HG03159 (cell line): ENCODE results near the gene PIP5K1C.
"Not testable (repeated sequence)": the region's sequence is repeated elsewhere in the genome, so short reads cannot be mapped to it uniquely, and the experiment has no call there.

ENCODE experiments used
- ATAC-seq: cut with Tn5 transposase; IDR thresholded peaks from one replicate; pipeline ENCODE4 v1.9.1; 2021; ENCODE audit warnings: mild to moderate bottlenecking, moderate library complexity; ENCODE audit not compliant: unreplicated experiment

The PIP5K1C gene

DNA sequence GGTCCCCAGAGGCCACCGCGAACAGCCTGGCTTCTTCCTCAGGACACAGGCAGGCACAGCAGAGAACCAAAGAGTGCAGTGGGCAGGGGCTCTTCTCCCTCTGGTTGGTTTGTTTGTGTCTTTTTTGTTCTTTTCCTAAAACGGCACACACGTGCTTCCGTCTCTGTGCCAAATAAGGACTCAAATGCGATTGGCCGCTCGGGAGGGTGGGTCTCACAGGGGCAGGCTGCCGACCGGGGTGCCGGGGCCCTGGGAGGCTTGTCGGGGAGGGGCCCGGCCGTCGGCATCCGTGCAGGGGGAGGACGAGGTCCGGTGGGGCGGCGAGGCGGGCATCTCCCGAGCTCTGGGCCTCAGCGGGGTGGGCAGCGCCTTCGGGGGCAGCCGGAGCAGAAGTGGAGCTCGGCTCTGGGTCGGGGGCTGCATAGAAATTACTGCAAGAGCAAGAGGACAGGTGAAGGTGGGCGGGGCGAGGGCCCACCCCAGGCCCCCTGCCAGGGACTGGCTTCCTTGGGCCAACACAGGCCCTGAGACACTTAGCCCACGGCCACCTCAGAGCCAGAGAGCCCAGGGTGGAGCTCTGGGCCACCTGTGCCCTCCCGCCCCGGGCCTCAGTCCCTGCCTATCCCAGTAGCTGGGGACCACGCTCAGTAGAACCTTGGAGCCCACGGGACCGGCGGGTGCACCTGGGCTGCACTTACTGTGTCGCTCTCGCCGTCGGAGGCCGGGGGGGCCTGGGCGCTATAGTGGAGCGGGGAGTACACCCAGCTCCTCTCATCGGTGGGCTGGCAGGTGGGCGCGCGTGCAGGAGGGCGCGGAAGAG, 67.3 kb downstream of the PIP5K1C start:
- ATAC-seq, result no peak

GRCh38 chr19:3632098-3632497, 68.2 kb downstream of the PIP5K1C start:
- ATAC-seq, result no peak

DNA sequence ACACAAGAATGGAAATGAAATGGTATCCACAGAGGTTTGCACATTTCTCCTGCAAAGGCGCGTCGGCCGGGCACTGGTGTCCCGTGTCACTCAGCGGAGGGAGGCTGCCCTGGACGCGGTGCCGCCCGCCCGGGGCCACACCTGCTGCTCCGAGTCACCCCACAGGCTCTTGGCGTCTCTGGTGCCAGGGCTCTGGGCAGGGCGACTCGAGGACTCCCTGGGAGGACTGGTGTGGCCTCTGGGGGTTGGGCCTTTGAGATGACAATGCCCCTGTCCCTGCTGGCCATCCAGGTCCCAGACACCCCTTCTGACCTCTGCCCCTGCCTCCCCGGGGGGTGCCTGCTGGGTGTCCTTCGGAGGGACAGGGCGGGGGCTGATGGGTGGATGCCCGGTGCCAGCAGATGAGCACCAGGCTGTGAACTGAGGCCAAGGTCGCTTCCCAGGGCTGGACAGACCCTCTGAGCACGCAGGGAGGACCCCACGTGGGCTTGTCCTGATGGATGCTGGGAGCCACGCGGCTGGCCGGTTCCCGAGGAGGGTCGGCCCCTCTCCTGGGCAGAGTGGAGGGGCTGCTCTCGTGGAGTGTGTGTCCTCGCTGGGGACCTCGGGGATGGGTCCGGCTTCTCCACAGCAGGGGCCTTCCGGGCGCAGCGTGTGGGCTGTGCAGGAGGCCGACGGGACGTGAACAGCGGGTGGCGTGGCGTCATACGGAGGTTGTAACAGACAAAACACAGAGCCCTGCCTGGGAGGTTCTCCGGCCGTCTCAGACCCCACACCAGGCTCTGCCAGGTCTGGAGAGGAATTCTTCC, 69.0 kb downstream of the PIP5K1C start:
- no peak for ATAC-seq

DNA sequence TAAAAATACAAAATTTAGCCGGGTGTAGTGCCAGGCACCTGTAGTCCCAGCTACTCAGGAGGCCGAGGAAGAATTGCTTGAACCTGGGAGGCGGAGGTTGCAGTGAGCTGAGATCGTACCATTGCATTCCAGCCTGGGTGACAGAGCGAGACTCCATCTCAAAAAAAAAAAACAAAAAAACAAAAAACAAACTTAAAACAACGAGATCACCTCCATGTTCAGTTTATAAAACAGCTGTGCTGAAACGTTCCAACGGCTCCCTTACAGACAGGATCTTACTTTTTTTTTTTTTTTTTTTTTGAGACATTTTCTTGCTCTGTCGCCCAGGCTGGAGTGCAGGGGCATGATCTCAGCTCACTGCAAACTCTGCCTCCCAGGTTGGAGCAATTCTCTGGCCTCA, 71.5 kb downstream of the PIP5K1C start:
- not testable (repeated sequence) for ATAC-seq

GRCh38 chr19:3627351-3627723, 72.9 kb downstream of the PIP5K1C start:
- ATAC-seq, result no peak

DNA sequence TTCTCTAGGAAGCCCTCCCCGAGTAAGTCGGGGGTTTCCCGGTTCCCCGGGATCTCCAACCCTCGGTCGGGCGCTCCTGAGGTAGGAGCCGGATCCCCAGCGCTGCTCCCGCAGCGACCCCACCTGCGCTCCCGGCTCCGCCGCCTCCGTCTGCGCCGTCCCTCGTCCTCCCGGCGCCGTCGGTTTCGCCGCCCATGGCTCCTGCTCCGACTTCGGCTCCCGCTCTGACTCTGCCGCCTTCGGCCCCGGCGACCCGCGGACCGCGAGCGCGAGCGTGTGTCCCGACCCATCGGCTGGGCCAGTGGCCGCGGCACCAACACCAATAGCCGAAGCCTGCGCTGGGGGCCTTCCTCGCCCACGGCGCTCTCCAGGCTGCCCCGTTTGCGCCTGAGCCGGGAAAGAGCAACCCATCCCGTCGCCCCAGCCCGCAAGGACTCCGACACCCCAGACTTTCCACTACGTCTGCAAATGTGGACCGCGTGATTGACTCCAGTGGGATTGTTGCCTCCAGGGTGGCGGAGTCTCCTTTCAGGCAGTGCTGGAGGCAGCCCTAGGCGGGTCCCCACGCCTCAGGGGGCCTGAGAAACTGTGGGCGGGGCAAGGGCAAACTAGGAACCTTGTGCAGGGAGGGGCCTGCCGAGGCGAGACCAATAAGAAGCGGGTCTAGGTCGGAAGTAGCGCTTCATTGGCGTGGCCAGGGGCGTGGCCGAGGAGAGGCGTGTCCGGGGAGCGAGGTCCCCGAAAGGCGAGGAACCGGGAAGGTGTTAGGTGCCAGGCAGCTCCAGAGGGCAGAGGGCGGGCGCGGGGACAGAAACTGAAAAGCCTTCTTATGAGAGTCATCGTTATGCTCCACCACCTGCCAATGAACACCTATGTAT, 73.6 kb downstream of the PIP5K1C start, which contains the start of gene CACTIN:
TSS of gene CACTIN (minus strand) at position 318 of the 878 bp plus-strand sequence. CDS start at position 290, 28 bp downstream.
- ATAC-seq, result peak; percentile 84

DNA sequence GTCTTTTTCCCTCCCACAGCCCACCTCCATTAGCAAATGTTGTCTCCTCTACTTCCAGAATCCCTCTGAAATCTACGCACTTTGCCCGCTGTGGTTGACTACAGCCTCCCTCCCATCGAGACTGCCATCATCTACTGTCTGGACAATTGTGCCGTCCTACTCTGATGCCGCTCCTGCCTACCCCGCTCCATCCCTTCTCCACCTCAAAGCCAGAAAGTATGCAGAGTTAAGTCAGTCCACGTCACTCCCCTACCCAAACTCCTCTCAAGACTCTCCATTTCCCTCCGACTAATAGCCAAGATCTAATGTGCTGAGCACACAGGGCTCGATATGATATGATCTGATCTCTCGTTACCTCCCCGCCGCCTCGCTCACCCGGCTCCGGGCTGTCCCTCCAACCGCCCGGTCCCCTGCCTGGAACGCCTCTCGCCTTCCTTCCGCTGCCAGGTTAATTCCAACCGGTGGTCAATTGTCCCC, 74.2 kb downstream of the PIP5K1C start:
- ATAC-seq, result peak; percentile 24

DNA sequence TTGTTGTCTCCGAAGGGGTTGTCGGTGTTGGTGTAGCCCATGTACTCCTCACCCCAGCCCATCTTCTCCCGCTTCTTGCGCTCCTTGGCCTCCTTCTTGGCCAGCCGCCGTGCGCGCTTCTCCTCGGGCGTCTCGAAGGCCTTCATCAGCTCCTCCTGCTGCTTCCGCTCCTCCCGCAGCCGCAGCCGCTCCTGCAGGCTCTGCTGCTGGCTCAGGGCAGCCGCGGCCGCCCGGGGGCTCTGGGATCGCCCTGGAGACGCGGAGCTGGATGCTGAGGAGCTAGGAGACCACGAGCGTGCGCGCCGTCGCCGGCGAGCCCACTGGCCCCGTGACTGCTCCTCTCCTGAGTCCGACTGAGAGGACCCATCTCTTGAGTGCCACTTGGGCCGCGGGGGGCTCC, 76.6 kb downstream of the PIP5K1C start:
- no peak for ATAC-seq

GRCh38 chr19:3622224-3622623, 78.0 kb downstream of the PIP5K1C start:
- no peak for ATAC-seq

DNA sequence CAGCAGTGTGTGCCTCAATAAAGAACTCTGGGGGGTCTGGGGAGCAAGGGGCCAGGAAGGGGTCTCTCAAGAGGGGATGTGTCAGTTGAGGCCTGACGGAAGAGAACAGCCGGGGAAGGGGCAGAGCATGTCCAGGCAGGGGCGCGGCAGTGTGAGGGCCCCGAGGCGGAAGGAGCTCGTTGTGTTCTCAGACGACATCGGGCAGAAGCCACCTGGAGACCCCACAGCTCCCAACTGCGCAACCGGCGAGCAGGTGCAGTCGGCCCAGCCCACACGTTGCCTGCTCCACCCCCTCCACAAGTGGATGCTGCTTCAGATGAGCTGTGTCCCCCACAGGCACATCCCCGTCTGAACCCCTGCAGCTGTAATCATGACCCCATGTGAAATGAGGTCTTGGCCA, 78.6 kb downstream of the PIP5K1C start:
- no peak for ATAC-seq

DNA sequence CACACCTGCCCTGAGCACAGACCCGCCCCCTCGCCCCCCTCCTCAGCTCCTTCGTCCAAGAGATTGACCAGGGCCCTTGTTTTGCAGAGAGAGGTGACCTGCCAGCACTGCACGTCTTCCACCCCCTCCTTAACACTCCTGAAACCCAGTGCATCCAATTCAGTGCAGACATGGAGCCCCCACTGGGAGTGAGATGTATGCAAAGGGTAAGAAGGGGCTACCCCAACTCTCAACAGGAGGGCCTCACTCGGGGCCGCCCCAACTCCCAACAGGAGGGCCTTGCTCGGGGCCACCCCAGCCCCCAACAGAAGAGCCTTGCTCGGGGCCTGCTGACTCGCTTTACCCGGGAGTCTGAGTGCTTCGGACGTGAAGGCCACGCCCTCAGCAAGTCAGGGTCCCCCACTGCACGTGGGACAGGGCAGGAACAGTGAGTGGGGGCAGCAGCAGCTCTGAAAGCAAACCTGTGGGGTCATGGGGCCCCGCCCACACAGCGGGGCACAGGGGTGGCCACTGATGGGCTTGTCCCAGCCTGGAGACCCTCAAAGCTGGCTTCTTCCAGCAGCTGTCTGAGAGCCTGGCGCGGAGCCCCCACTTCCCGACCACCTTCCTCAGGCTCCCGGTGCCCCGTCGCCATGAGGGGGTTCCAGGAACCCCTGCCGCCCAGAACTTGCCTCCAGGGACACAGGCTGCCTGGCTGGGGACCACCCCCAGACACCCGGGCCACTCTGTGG, 79.3 kb downstream of the PIP5K1C start:
- no peak for ATAC-seq

DNA sequence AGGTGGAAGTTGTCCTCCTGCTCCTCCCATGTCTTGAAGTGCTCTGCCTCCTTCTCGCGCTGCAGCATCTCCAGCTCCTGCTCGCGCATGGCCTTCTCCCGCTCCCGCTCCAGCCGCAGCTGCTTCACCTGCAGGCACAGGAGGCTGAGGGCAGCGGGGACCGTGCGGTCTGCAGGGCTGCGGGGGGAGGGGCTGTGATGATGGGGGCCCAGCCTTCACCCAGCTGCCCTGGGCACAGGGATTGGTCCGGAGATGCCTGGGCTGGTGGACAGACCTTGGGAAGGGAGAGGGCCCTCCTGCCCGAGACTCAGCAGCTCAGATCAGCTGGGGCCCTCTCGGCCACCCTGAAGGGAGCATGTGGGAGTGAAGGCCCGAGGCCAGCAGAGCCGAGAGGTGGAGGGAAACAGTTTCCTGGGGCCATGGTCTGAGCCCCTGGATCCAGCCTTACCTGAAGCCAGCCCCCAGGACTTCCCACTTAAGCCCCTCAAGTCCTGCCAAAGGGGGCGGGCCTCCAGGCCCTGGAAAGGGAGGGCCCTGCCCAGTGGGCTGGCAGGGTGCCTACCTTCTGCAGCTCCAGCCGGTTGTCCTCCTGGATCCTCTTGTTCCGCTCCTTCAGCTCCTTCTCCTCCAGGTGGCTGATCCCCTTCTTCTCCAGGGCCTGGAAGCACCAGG, 80.0 kb downstream of the PIP5K1C start:
- no peak for ATAC-seq

GRCh38 chr19:3619631-3620012, 80.6 kb downstream of the PIP5K1C start:
- ATAC-seq, result no peak

DNA sequence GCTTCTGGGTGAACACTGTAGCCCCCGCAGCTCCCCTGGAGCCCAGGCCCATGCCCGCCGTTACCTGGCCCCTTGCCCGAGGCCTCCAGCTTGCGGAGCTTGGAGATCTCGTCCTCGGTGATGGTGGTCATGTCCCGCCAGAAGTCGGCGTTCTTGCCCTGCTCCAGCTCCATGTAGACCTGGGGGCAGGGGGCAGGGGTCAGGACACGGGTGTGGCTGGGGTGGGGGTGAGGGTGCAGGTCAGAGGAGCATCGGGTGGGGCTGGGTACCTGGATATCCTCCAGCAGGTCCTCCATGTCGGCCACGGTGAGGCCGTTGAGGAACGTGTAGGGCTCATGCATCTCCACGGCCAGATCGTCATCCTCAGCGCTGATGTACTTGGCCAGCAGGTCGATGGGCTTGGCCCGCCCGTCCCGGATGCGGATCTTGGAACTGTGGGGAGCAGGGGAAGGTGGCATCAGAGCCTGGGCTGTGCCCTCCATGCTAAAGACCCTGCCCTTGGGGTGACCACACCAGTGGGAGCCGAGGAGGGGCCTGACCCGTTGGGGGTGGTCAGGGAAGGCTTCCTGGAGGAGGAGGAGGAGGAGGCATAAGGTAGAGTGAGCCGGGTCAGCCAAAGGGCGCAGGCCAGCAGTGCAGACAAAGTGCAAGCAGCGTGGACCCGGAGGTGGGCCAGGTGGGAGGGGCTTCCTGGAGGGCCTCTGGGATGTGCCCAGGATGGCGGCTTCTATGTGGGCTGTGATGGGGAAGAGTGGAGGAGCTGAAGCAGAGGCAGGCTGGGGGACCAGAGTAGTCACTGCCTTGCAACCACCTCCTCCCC, 81.2 kb downstream of the PIP5K1C start:
- ATAC-seq, result no peak

DNA sequence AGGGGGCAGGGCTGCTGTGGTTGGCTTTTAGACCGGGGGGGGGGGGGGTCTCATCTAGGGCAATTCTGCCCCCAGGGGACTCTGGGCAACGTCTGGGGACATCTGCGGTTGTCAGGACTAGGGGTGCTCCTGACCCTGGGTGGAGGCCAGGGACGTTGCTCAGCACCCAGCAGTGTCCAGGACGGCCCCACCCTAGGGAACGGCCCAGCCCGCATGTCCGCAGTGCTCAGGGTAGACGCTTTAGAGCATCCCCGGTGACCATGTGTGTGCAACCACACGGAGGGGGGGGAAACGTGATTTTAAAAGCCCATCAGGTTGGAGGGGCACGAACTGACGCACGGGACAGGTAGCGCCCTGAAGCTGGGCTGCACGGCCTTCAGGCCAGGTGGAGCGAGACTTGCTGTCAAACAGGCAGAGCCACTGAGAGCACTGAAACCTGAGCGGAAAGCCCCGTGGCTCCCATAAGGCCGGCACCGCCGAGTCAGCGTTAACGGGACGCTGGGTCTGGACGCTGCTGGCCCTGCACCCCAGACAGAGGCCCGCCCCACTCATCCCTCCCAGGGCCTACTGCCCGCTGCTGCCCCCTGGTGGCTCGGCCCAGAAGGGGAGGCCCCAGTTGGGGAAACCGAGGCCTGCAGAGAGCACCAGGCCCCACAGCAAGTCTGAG, 82.0 kb downstream of the PIP5K1C start:
- no peak for ATAC-seq

- no peak for ATAC-seq
Observed at GRCh38 chr19:3617463-3617862, 82.8 kb downstream of the PIP5K1C start.

- no peak for ATAC-seq
Observed at GRCh38 chr19:3615524-3616135, 84.6 kb downstream of the PIP5K1C start.
